ENCODE data around the gene RIPOR3.

RIPOR3 gene

GRCh38 chr20:50590348-50590664 lies 101.0 kb downstream of the RIPOR3 start:
- DNase-seq (ENCODE audit: low read depth, low spot score): no peak

GRCh38 chr20:50589548-50590347 lies 101.6 kb downstream of the RIPOR3 start:
- DNase-seq (ENCODE audit: low read depth, low spot score): no peak

- DNase-seq (ENCODE audit: low read depth, low spot score): peak; percentile 56
Observed at GRCh38 chr20:50588034-50588736, 103.2 kb downstream of the RIPOR3 start.

GRCh38 chr20:50587291-50587961 lies 103.9 kb downstream of the RIPOR3 start:
- DNase-seq (ENCODE audit: low read depth, low spot score): no peak

- DNase-seq (ENCODE audit: low read depth, low spot score): no peak
Observed at GRCh38 chr20:50586531-50587232, 104.7 kb downstream of the RIPOR3 start.

- DNase-seq (ENCODE audit: low read depth, low spot score): no peak
Observed at GRCh38 chr20:50585678-50586077, 105.7 kb downstream of the RIPOR3 start.

GRCh38 chr20:50585214-50585613 lies 106.1 kb downstream of the RIPOR3 start:
- no peak for DNase-seq (ENCODE audit: low read depth, low spot score)

GRCh38 chr20:50584687-50585086 lies 106.7 kb downstream of the RIPOR3 start:
- DNase-seq (ENCODE audit: low read depth, low spot score): no peak

GRCh38 chr20:50583442-50584150 lies 107.7 kb downstream of the RIPOR3 start:
- no peak for DNase-seq (ENCODE audit: low read depth, low spot score)

GRCh38 chr20:50582591-50583234 lies 108.6 kb downstream of the RIPOR3 start:
- no peak for DNase-seq (ENCODE audit: low read depth, low spot score)

- DNase-seq (ENCODE audit: low read depth, low spot score): no peak
Observed at GRCh38 chr20:50582092-50582491, 109.2 kb downstream of the RIPOR3 start.

- DNase-seq (ENCODE audit: low read depth, low spot score): no peak
Observed at GRCh38 chr20:50580842-50581544, 110.3 kb downstream of the RIPOR3 start.

- DNase-seq (ENCODE audit: low read depth, low spot score): no peak
Observed at GRCh38 chr20:50580016-50580747, 111.2 kb downstream of the RIPOR3 start.

GRCh38 chr20:50579511-50579910 lies 111.8 kb downstream of the RIPOR3 start:
- DNase-seq (ENCODE audit: low read depth, low spot score): no peak

- DNase-seq (ENCODE audit: low read depth, low spot score): no peak
Observed at GRCh38 chr20:50578778-50579165, 112.6 kb downstream of the RIPOR3 start.

- no peak for DNase-seq (ENCODE audit: low read depth, low spot score)
Observed at GRCh38 chr20:50578061-50578777, 113.1 kb downstream of the RIPOR3 start.

GRCh38 chr20:50577175-50578018 lies 113.9 kb downstream of the RIPOR3 start:
- DNase-seq (ENCODE audit: low read depth, low spot score): no peak

Measured in activated CD4-positive, CD25-positive, alpha-beta regulatory T cell treated with anti-CD3 and anti-CD28 coated beads, Interleukin-2, amount 50 U/mL, for 16 hours (primary cell).